Measurements from ENCODE around the gene TP63.

TP63 gene

GRCh38 chr3:189677667-189678066 lies 46.5 kb downstream of the TP63 start:
- no peaks in the 10 kb centered on the region for H3F3A ChIP-seq (ENCODE audit: insufficient read depth, low read length)
- H3K27me3 ChIP-seq (ENCODE audit: insufficient read depth, low read length), result no peaks in the 10 kb centered on the region
- no peak overlapping the region for H2AFZ ChIP-seq (ENCODE audit: low read length)
- H3K9ac ChIP-seq (ENCODE audit: low read length), result no peak overlapping the region
- H4K20me1 ChIP-seq (ENCODE audit: insufficient read depth, low read length), result no peaks in the 10 kb centered on the region
- no peaks in the 10 kb centered on the region for H3K9me2 ChIP-seq (ENCODE audit: low read depth, low read length)
- H3K4me1 ChIP-seq (ENCODE audit: insufficient read depth, low read length, severe bottlenecking), result peaks cover 64% of the 10 kb centered on the region
- no peaks in the 10 kb centered on the region for H3K79me2 ChIP-seq (ENCODE audit: insufficient read depth, low read length)
- H3K9me3 ChIP-seq (ENCODE audit: low read length), result no peaks in the 10 kb centered on the region
- H3K36me3 ChIP-seq (ENCODE audit: insufficient read depth, low read length), result no peaks in the 10 kb centered on the region
- no peak overlapping the region for H3K4me3 ChIP-seq (ENCODE audit: low read depth, low read length, poor library complexity, severe bottlenecking)
- H3K4me2 ChIP-seq (ENCODE audit: low read length), result no peak overlapping the region; the same call in 1 of the 2 replicates
- no peak for TF ChIP-seq EZH2 (IDR thresholded peaks at IDR 0.05; ENCODE audit: borderline replicate concordance, low read length)
- TF ChIP-seq, protein P1, sequence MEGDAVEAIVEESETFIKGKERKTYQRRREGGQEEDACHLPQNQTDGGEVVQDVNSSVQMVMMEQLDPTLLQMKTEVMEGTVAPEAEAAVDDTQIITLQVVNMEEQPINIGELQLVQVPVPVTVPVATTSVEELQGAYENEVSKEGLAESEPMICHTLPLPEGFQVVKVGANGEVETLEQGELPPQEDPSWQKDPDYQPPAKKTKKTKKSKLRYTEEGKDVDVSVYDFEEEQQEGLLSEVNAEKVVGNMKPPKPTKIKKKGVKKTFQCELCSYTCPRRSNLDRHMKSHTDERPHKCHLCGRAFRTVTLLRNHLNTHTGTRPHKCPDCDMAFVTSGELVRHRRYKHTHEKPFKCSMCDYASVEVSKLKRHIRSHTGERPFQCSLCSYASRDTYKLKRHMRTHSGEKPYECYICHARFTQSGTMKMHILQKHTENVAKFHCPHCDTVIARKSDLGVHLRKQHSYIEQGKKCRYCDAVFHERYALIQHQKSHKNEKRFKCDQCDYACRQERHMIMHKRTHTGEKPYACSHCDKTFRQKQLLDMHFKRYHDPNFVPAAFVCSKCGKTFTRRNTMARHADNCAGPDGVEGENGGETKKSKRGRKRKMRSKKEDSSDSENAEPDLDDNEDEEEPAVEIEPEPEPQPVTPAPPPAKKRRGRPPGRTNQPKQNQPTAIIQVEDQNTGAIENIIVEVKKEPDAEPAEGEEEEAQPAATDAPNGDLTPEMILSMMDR (IDR thresholded peaks at IDR 0.05; ENCODE audit: low read length), result no peak
- no peak overlapping the region for H3K27ac ChIP-seq (ENCODE audit: low read depth, low read length, poor library complexity, severe bottlenecking)

DNA sequence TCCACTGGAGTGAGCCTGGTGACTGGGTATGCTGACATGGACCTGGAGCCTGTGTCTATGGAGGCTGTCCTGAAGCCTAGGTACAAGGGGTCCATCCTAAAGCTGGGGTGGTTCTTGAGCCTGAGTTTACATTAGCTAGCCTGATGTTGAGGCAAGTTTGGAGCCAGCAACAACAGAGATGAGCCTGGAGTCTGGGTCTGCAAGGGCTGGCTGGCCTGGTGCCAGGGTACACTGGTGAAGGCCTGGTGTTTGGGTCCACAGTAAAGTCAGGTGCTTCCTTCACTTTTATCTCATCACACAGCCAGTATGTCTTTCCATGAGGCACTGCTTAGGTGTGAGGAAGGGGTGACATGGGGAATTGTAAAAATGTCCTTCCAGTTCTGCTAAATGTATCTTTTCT lies 49.5 kb downstream of the TP63 start:
- peaks cover 48% of the 10 kb centered on the region for H3K4me1 ChIP-seq (ENCODE audit: insufficient read depth, low read length, severe bottlenecking)
- H3F3A ChIP-seq (ENCODE audit: insufficient read depth, low read length), result no peaks in the 10 kb centered on the region
- peak overlapping the region; percentile 46 for H3K27ac ChIP-seq (ENCODE audit: low read depth, low read length, poor library complexity, severe bottlenecking)
- peak overlapping the region; percentile 12; the same call in 1 of the 2 replicates for H3K4me2 ChIP-seq (ENCODE audit: low read length)
- no peaks in the 10 kb centered on the region for H4K20me1 ChIP-seq (ENCODE audit: insufficient read depth, low read length)
- H2AFZ ChIP-seq (ENCODE audit: low read length), result no peak overlapping the region
- no peak for TF ChIP-seq EZH2 (IDR thresholded peaks at IDR 0.05; ENCODE audit: borderline replicate concordance, low read length)
- TF ChIP-seq, protein P1 (IDR thresholded peaks at IDR 0.05; ENCODE audit: low read length), result no peak
- no peaks in the 10 kb centered on the region for H3K9me2 ChIP-seq (ENCODE audit: low read depth, low read length)
- no peaks in the 10 kb centered on the region for H3K79me2 ChIP-seq (ENCODE audit: insufficient read depth, low read length)
- no peak overlapping the region for H3K4me3 ChIP-seq (ENCODE audit: low read depth, low read length, poor library complexity, severe bottlenecking)
- H3K9ac ChIP-seq (ENCODE audit: low read length), result no peak overlapping the region
- H3K9me3 ChIP-seq (ENCODE audit: low read length), result no peaks in the 10 kb centered on the region
- no peaks in the 10 kb centered on the region for H3K36me3 ChIP-seq (ENCODE audit: insufficient read depth, low read length)
- no peaks in the 10 kb centered on the region for H3K27me3 ChIP-seq (ENCODE audit: insufficient read depth, low read length)

DNA sequence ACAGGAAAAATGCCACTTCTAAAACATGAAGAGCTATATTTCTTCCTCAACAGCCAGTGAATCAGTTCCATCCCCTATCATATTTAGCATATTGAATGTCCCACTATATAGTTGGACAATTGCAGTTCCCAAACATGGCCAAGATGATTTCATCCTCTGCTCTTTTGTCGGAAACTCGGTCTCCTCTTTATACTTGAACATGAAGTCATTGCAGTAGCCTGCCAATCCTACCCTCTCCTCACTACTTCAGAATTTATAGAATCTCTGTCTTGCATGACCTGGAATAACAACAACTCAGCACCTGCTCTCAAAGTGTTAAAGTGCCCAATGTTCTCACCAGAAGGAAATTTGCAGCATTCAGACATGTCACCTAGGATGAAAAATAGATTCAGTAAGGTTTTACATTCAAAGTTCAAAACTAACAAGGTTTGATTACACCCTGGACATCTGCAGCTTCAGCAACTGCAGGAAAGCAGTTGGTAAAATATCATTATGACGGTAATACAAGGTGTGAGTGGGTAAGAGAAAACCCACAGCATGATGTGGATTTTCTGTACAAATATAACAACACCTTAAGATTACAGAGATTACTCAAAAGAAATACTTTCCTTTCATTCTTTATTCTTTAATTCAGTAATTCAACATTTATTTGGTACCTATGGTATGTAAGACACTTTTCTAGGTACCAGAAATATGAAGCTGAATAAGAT lies 52.5 kb downstream of the TP63 start:
- Histone ChIP-seq H3K27ac (ENCODE audit: low read depth, low read length, poor library complexity, severe bottlenecking) (no peak overlapping the region), H3K4me3 (ENCODE audit: low read depth, low read length, poor library complexity, severe bottlenecking) (no peak overlapping the region), H2AFZ (ENCODE audit: low read length) (no peak overlapping the region), H3K27me3 (ENCODE audit: insufficient read depth, low read length) (no peaks in the 10 kb centered on the region), H3K9me3 (ENCODE audit: low read length) (no peaks in the 10 kb centered on the region), H3K9me2 (ENCODE audit: low read depth, low read length) (no peaks in the 10 kb centered on the region), H4K20me1 (ENCODE audit: insufficient read depth, low read length) (no peaks in the 10 kb centered on the region), H3K4me1 (ENCODE audit: insufficient read depth, low read length, severe bottlenecking) (peaks cover 39% of the 10 kb centered on the region), H3K36me3 (ENCODE audit: insufficient read depth, low read length) (no peaks in the 10 kb centered on the region), H3F3A (ENCODE audit: insufficient read depth, low read length) (no peaks in the 10 kb centered on the region), H3K79me2 (ENCODE audit: insufficient read depth, low read length) (no peaks in the 10 kb centered on the region), H3K9ac (ENCODE audit: low read length) (no peak overlapping the region), H3K4me2 (ENCODE audit: low read length) (no peak overlapping the region)
- TF ChIP-seq EZH2 (IDR thresholded peaks at IDR 0.05; ENCODE audit: borderline replicate concordance, low read length), result no peak
- TF ChIP-seq, protein P1 (IDR thresholded peaks at IDR 0.05; ENCODE audit: low read length), result no peak
